K562 (cell line): Measurements from ENCODE around the gene ZNF26. TPM values are rescaled to one million over a fixed set of nuclear protein-coding genes. Genes with fewer than 3 reads are reported as not detected.

Experiments used
- BRCA1 ChIP-seq, 2 experiments: fragments of 450-650 bp in 1 of 2; sonication (generic) in 1 of 2; formaldehyde crosslinking in 1 of 2; IDR thresholded peaks; 2 replicates each; pipeline versions ENCODE4 v1.5.0 to v1.6.1; 2017 to 2020; ENCODE audit warnings: mild to moderate bottlenecking in 1 of 2, missing genetic modification reagents in 1 of 2
- CREM ChIP-seq: IDR thresholded peaks from 2 replicates; pipeline ENCODE4 v1.6.1; 2014; ENCODE audit warnings: antibody characterized with exemption, low read depth
- CXXC5 ChIP-seq: fragments of 250-450 bp; sonication (Bioruptor Pico); IDR thresholded peaks from 2 replicates; pipeline ENCODE4 v1.8.0; 2022; ENCODE audit warnings: inconsistent platforms, mild to moderate bottlenecking, moderate library complexity
- ETV1 ChIP-seq: fragments of 450-650 bp; conservative IDR thresholded peaks from 2 replicates; pipeline ENCODE4 v1.6.1; 2016; ENCODE audit warnings: missing genetic modification characterization, control low read depth, low read depth, missing compliant biosample characterization
- GABPA ChIP-seq: fragments of 200-800 bp; sonication (Bioruptor generic); conservative IDR thresholded peaks from 2 replicates; pipeline ENCODE4 v1.6.1; 2016; ENCODE audit warnings: low read depth, missing genetic modification characterization, missing compliant biosample characterization
- GMEB1 ChIP-seq: fragments of 250-450 bp; sonication (Bioruptor Pico); IDR thresholded peaks from 2 replicates; pipeline ENCODE4 v1.4.0; 2020; ENCODE audit warnings: mild to moderate bottlenecking
- NRF1 ChIP-seq, 2 experiments: fragments of 450-650 bp; IDR thresholded peaks in 1 of 2; conservative IDR thresholded peaks in 1 of 2; 2 replicates each; pipeline ENCODE4 v1.6.1; 2014; ENCODE audit warnings: mild to moderate bottlenecking in 2 of 2
- RFX1 ChIP-seq: fragments of 450-650 bp; IDR thresholded peaks from 2 replicates; pipeline ENCODE4 v1.6.1; 2016; ENCODE audit warnings: mild to moderate bottlenecking, moderate library complexity
- RNF219 ChIP-seq: fragments of 250-450 bp; sonication (Bioruptor Pico); IDR thresholded peaks from 2 replicates; pipeline ENCODE4 v1.5.0; 2022; ENCODE audit warnings: mild to moderate bottlenecking
- TRIM24 ChIP-seq, 2 experiments: fragments of 450-650 bp; IDR thresholded peaks; 2 replicates each; pipeline ENCODE4 v1.6.1; 2016
- ZBTB5 ChIP-seq: fragments of 450-650 bp; IDR thresholded peaks from 2 replicates; pipeline ENCODE4 v1.6.1; 2017; ENCODE audit warnings: antibody characterized with exemption
- ZBTB7A ChIP-seq: IDR thresholded peaks from 2 replicates; pipeline ENCODE4 v1.6.1; 2011; ENCODE audit warnings: low read depth, mild to moderate bottlenecking, low read length, moderate library complexity, borderline replicate concordance; ENCODE audit not compliant: control insufficient read depth
- ZEB2 ChIP-seq: fragments of 450-650 bp; IDR thresholded peaks from 2 replicates; pipeline ENCODE4 v1.6.1; 2016
- ZNF143 ChIP-seq: sonication (generic); formaldehyde crosslinking; IDR thresholded peaks from 2 replicates; pipeline ENCODE4 v1.9.0; 2022; ENCODE audit warnings: mild to moderate bottlenecking, missing genetic modification reagents
- ZNF639 ChIP-seq, 2 experiments: fragments of 200-800 bp in 1 of 2; sonication (Bioruptor generic) in 1 of 2; sonication (generic) in 1 of 2; formaldehyde crosslinking in 1 of 2; IDR thresholded peaks in 1 of 2; conservative IDR thresholded peaks in 1 of 2; 2 replicates each; pipeline versions ENCODE4 v1.5.0 to v1.6.1; 2016 to 2020; ENCODE audit warnings: missing compliant biosample characterization in 1 of 2, missing genetic modification characterization in 1 of 2, missing genetic modification reagents in 1 of 2
- ZNF766 ChIP-seq: fragments of 200-800 bp; sonication (Bioruptor generic); conservative IDR thresholded peaks from 2 replicates; pipeline ENCODE4 v1.6.1; 2016; ENCODE audit warnings: missing genetic modification characterization, missing compliant biosample characterization
- polyA plus RNA-seq, 8 experiments: library from polyadenylated mRNA; depleted of rRNA in 4 of 8; stranded (reverse) in 5 of 8; unstranded in 3 of 8; fragments of >200 nt; fragmentation: Nextera tagmentation in 2 of 8; fragmentation: Illumina TruSeq in 1 of 8; extraction: Ambion mirVana in 2 of 8; extraction: Trizol in 1 of 8; gene quantifications; 2 replicates each; pipeline versions ENCODE4 v1.2.1 to v1.2.3, GENCODE V29; 2011 to 2014; ENCODE audit warnings: inconsistent platforms in 1 of 8, missing spikeins in 1 of 8
- total RNA-seq, 7 experiments: library from RNA; depleted of rRNA in 6 of 7; stranded (reverse); fragments of >200 nt in 6 of 7; fragmentation: Illumina TruSeq in 2 of 7; extraction: Trizol in 2 of 7; gene quantifications; 2 replicates each; pipeline versions ENCODE4 v1.2.1 to v1.2.3, GENCODE V29; 2011 to 2021; ENCODE audit warnings: low replicate concordance in 1 of 7

Gene ZNF26
- total and polyA plus RNA-seq, 9 of the 15 experiments (the other 6 are each of a cell fraction or from before 2014, with no cell fraction given), result 1.2 to 14.1 (median 8.0) TPM

- no peak for TF ChIP-seq RNF219
- no peak for TF ChIP-seq RFX1
- peak; percentile 54 for TF ChIP-seq GMEB1 (CRISPR knock-in tag)
- TF ChIP-seq GABPA (tag), result peak; percentile 85
- peak; percentile 55 for TF ChIP-seq CXXC5 (CRISPR knock-in tag)
- no peak for TF ChIP-seq ETV1 (tag)
- no peak for TF ChIP-seq ZBTB5
- 0 out of 2 replicates have a peak, but pooled peaks have one; percentile 21 for TF ChIP-seq CREM
- peak; percentile 80 for TF ChIP-seq ZNF143 (CRISPR knock-in tag)
- peak in 1 of 2 experiments; percentile 40; a peak in 1 of 4 replicates for TF ChIP-seq ZNF639 (CRISPR knock-in tag; conservative IDR thresholded peaks at IDR 0.05 in 1 of 2, IDR thresholded peaks at IDR 0.05 in 1 of 2)
- peak; percentile 67; the same call in 1 of the 2 replicates for TF ChIP-seq ZNF766 (CRISPR knock-in tag)
- no peak for TF ChIP-seq BRCA1 (IDR thresholded peaks at IDR 0.05)
- no peak for TF ChIP-seq BRCA1 (CRISPR knock-in tag; IDR thresholded peaks at IDR 0.05)
- TF ChIP-seq ZEB2, result no peak
- no peak for TF ChIP-seq TRIM24 (IDR thresholded peaks at IDR 0.05)
- 0 out of 2 replicates have a peak, but pooled peaks have one; percentile 51 for TF ChIP-seq ZBTB7A
- peak; percentile 51 to 61; a peak in 3 of 4 replicates for TF ChIP-seq NRF1 (conservative IDR thresholded peaks at IDR 0.05 in 1 of 2, IDR thresholded peaks at IDR 0.05 in 1 of 2)
These were observed 30.0 kb upstream of the ZNF26 start, which contains the start of gene ZNF605 (continued) for GRCh38 chr12:132956011-132956788.
